Adrenal gland (tissue), 5 donors: ENCODE measurements around the gene MLLT6.

ENCODE experiments used
- CTCF ChIP-seq, 6 experiments: fragments of 450-650 bp in 4 of 6; fragments of 200-600 bp in 2 of 6; sonication (generic) in 1 of 6; IDR thresholded peaks; 1 replicate in 5 of 6; 2 replicates in 1 of 6; pipeline versions ENCODE4 v1.5.1 to v1.8.0; 2016 to 2021; ENCODE audit warnings: antibody characterized with exemption in 6 of 6, mild to moderate bottlenecking in 2 of 6, moderate library complexity in 1 of 6
- POLR2A ChIP-seq, 2 donors: fragments of 450-650 bp; IDR thresholded peaks; one replicate each; pipeline ENCODE4 v1.6.1; 2017; ENCODE audit warnings: antibody characterized with exemption in 2 of 2, mild to moderate bottlenecking in 2 of 2, moderate library complexity in 1 of 2
- donor health status: DM: no; HTN: no; CAD: no.

GRCh38 chr17:38710985-38711384, 5.9 kb downstream of the MLLT6 start:
- TF ChIP-seq CTCF (IDR thresholded peaks at IDR 0.05) (no peak), POLR2A (IDR thresholded peaks at IDR 0.05) (no peak)
